GM12878 (cell line): ENCODE measurements around the gene MAST4. TPM values are rescaled to one million over a fixed set of nuclear protein-coding genes. Genes with fewer than 3 reads are reported as not detected.

ENCODE experiments used
- ATAC-seq: fragments of 200-7000 bp; cut with Tn5 transposase; 3 replicates; pipeline ENCODE4 v1.9.1; 2020; ENCODE audit warnings: mild to moderate bottlenecking, moderate library complexity
- BruUV-seq: library from RNA; stranded (reverse); fragments of 400-500 nt; replicated peaks from 2 replicates; lab custom pipeline; 2021; lab: Mats Ljungman, UMichigan
- CTCF ChIA-PET: fragments of 300-600 bp; sonication (Branson Sonifier 250); formaldehyde crosslinking; extraction: SDS; loops from one replicate; lab custom pipeline; 2021; ENCODE audit warnings: inconsistent platforms; lab: Yijun Ruan, JAX
- POLR2A ChIA-PET: fragments of 350-600 bp; formaldehyde crosslinking; extraction: SDS; loops from one replicate; lab custom pipeline; 2021; ENCODE audit warnings: inconsistent platforms; lab: Charles Lee
- RAD21 ChIA-PET: fragments of 300-600 bp; sonication (Branson Sonifier 250); formaldehyde crosslinking; loops from one replicate; lab custom pipeline; 2023; ENCODE audit warnings: antibody characterized with exemption; ENCODE audit not compliant: unreplicated experiment; lab: Charles Lee
- SMC1A ChIA-PET: fragments of 300-600 bp; sonication (Branson Sonifier 250); formaldehyde crosslinking; loops from one replicate; lab custom pipeline; 2023; ENCODE audit not compliant: unreplicated experiment, uncharacterized antibody; lab: Charles Lee
- DNase-seq: peaks from one replicate; pipeline ENCODE4 v3.0.0-alpha.2; 2011; ENCODE audit warnings: low read depth, low spot score
- FAIRE-seq: peaks from 3 replicates; lab custom pipeline; 2011; peaks lifted over from hg19 to GRCh38; lab: Jason Lieb, UNC
- H2AFZ ChIP-seq: 2 replicates; pipeline ENCODE4 v1.6.0; 2011; ENCODE audit warnings: low read depth, low read length, control low read depth; ENCODE audit not compliant: control insufficient read depth
- H3K27ac ChIP-seq: 2 replicates; pipeline ENCODE4 v1.5.1; 2011; ENCODE audit warnings: control low read depth; ENCODE audit not compliant: control insufficient read depth, insufficient read depth
- H3K27me3 ChIP-seq, 2 experiments: replicated peaks in 1 of 2; 2 replicates each; pipeline versions ENCODE4 v1.6.0 to v1.6.1; 2011; ENCODE audit warnings: low read length in 1 of 2; ENCODE audit not compliant: control insufficient read depth in 2 of 2, insufficient read depth in 2 of 2
- H3K36me3 ChIP-seq, 2 experiments: 2 replicates each; pipeline ENCODE4 v1.5.1; 2011; ENCODE audit warnings: low read length in 1 of 2; ENCODE audit not compliant: control insufficient read depth in 2 of 2, insufficient read depth in 2 of 2
- H3K4me1 ChIP-seq: 2 replicates; pipeline ENCODE4 v1.6.1; 2011; ENCODE audit warnings: mild to moderate bottlenecking, low read length, moderate library complexity, mixed read lengths; ENCODE audit not compliant: control insufficient read depth, insufficient read depth
- H3K4me2 ChIP-seq: 2 replicates; pipeline ENCODE4 v1.6.0; 2011; ENCODE audit warnings: control low read depth; ENCODE audit not compliant: control insufficient read depth, insufficient read depth
- H3K4me3 ChIP-seq: fragments of 200-600 bp; sonication (generic); 2 replicates; pipeline ENCODE4 v1.5.1; 2016
- H3K79me2 ChIP-seq: 2 replicates; pipeline ENCODE4 v1.6.0; 2011; ENCODE audit warnings: low read length; ENCODE audit not compliant: control insufficient read depth, insufficient read depth
- H3K9ac ChIP-seq: 2 replicates; pipeline ENCODE4 v1.8.0; 2011; ENCODE audit warnings: low read length, control low read depth, mixed read lengths; ENCODE audit not compliant: control insufficient read depth, insufficient read depth
- H3K9me3 ChIP-seq: replicated peaks from 3 replicates; pipeline ENCODE4 v1.5.1; 2011; ENCODE audit warnings: mild to moderate bottlenecking, low read length; ENCODE audit not compliant: control insufficient read depth, insufficient read depth
- H4K20me1 ChIP-seq: 2 replicates; pipeline ENCODE4 v1.6.0; 2011; ENCODE audit not compliant: control insufficient read depth, insufficient read depth
- CHD1 ChIP-seq: IDR thresholded peaks from 2 replicates; pipeline ENCODE4 v1.6.1; 2012; ENCODE audit warnings: low read depth, low read length, improper control_type of control experiment
- CREM ChIP-seq: IDR thresholded peaks from 2 replicates; pipeline ENCODE4 v1.6.1; 2014; ENCODE audit warnings: antibody characterized with exemption, low read depth
- DPF2 ChIP-seq: fragments of 450-650 bp; IDR thresholded peaks from 2 replicates; pipeline ENCODE4 v1.6.1; 2017; ENCODE audit warnings: mild to moderate bottlenecking
- HDGF ChIP-seq: fragments of 450-650 bp; IDR thresholded peaks from 2 replicates; pipeline ENCODE4 v1.6.1; 2016; ENCODE audit warnings: antibody characterized with exemption
- IKZF2 ChIP-seq, 2 experiments: fragments of 450-650 bp; IDR thresholded peaks; 2 replicates each; pipeline ENCODE4 v1.6.1; 2017; ENCODE audit warnings: mild to moderate bottlenecking in 2 of 2, moderate library complexity in 2 of 2
- MEF2B ChIP-seq: fragments of 450-650 bp; IDR thresholded peaks from 2 replicates; pipeline ENCODE4 v1.6.1; 2018; ENCODE audit warnings: mild to moderate bottlenecking, moderate library complexity; ENCODE audit not compliant: partially characterized antibody, poor library complexity, severe bottlenecking
- MTA3 ChIP-seq: IDR thresholded peaks from 2 replicates; pipeline ENCODE4 v1.6.1; 2012; ENCODE audit warnings: low read length, inconsistent platforms, borderline replicate concordance
- POLR2AphosphoS2 ChIP-seq: IDR thresholded peaks from 2 replicates; pipeline ENCODE4 v1.6.1; 2011; ENCODE audit warnings: low read depth, mild to moderate bottlenecking, low read length, improper control_type of control experiment, moderate library complexity
- POLR2AphosphoS5 ChIP-seq: IDR thresholded peaks from 2 replicates; pipeline ENCODE4 v1.6.1; 2011; ENCODE audit warnings: mild to moderate bottlenecking, low read length, inconsistent platforms
- POU2F2 ChIP-seq: IDR thresholded peaks from 3 replicates; pipeline ENCODE4 v1.6.1; 2011; ENCODE audit warnings: low read depth, mild to moderate bottlenecking, low read length, borderline replicate concordance
- SMAD1 ChIP-seq: fragments of 450-650 bp; IDR thresholded peaks from 2 replicates; pipeline ENCODE4 v1.6.1; 2018; ENCODE audit warnings: mild to moderate bottlenecking, low read depth; ENCODE audit not compliant: partially characterized antibody
- TBL1XR1 ChIP-seq: IDR thresholded peaks from 2 replicates; pipeline ENCODE4 v1.6.1; 2012; ENCODE audit warnings: low read depth, low read length, improper control_type of control experiment
- ZBED1 ChIP-seq: IDR thresholded peaks from 2 replicates; pipeline ENCODE4 v1.6.1; 2016; ENCODE audit warnings: borderline replicate concordance
- WGBS: methylation state at CpG from one replicate; pipeline ENCODE4 v1.1.6; 2016; ENCODE audit warnings: low lambda C conversion rate; ENCODE audit not compliant: insufficient replicate concordance, insufficient coverage; ENCODE audit errors: missing lambda C conversion rate; 5-methylcytosine and 5-hydroxymethylcytosine counted together
- in situ Hi-C: fragments of 300-500 bp; cut with MboI; formaldehyde crosslinking; loops from 9 replicates; pipeline ENCODE4 v1.14.3; 2018; ENCODE audit warnings: mixed read lengths
- intact Hi-C: fragments of 100-400 bp; cut with micrococcal nuclease; formaldehyde crosslinking; loops from one replicate; pipeline ENCODE4 v1.14.2; 2022; ENCODE audit not compliant: unreplicated experiment
- polyA plus RNA-seq, 11 experiments: library from polyadenylated mRNA; depleted of rRNA in 4 of 11; unstranded in 6 of 11; stranded (reverse) in 5 of 11; fragments of >200 nt; fragmentation: Nextera tagmentation in 4 of 11; fragmentation: Illumina TruSeq in 1 of 11; extraction: Ambion mirVana in 4 of 11; extraction: Trizol in 1 of 11; gene quantifications; 1 replicate in 1 of 11; 2 replicates in 10 of 11; pipeline versions ENCODE4 v1.2.1 to v1.2.3, GENCODE V29; 2011 to 2016; ENCODE audit warnings: inconsistent platforms in 2 of 11, missing spikeins in 2 of 11, low read depth in 1 of 11
- total RNA-seq, 4 experiments: library from RNA; depleted of rRNA in 3 of 4; stranded (reverse); fragments of >200 nt in 3 of 4; fragmentation: Illumina TruSeq in 1 of 4; extraction: Trizol in 1 of 4; gene quantifications; 2 replicates each; pipeline versions ENCODE4 v1.2.1 to v1.2.3, GENCODE V29; 2013 to 2021
- TF ChIP-seq, protein P1 (sequence below): IDR thresholded peaks from 2 replicates; pipeline ENCODE4 v1.6.1; 2012; ENCODE audit warnings: improper control_type of control experiment, low read depth, low read length; ENCODE audit not compliant: insufficient replicate concordance
- TF ChIP-seq, protein P2 (sequence below): fragments of 450-650 bp; IDR thresholded peaks from 2 replicates; pipeline ENCODE4 v1.6.1; 2018; ENCODE audit warnings: mild to moderate bottlenecking, low read depth, moderate library complexity; ENCODE audit not compliant: partially characterized antibody

The MAST4 gene
- total and polyA plus RNA-seq, 10 of the 15 experiments (the other 5 are each of a cell fraction or from before 2014, with no cell fraction given): 0.02 to 1.6 (median 0.29) TPM; not detected in 1

DNA sequence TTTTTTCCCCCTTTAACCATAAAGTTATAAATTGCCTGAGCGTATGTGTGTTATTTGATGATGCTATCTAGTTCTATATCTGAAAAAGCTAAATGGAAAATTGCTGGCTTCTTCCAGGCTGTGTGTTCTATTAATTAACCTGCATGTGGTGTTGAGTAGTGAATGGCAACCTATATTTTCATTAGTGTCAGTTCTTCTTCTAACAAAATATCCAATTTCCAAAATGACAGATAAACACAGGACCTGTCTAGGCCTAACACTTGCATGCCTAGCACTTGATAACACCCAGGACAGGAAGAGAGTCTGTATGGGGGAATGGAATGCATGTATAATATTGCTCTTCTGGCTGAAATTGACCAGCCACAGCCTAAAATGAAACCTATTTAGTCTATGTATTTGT lies 508.7 kb downstream of the MAST4 start (continued):
- TF ChIP-seq, protein P1, sequence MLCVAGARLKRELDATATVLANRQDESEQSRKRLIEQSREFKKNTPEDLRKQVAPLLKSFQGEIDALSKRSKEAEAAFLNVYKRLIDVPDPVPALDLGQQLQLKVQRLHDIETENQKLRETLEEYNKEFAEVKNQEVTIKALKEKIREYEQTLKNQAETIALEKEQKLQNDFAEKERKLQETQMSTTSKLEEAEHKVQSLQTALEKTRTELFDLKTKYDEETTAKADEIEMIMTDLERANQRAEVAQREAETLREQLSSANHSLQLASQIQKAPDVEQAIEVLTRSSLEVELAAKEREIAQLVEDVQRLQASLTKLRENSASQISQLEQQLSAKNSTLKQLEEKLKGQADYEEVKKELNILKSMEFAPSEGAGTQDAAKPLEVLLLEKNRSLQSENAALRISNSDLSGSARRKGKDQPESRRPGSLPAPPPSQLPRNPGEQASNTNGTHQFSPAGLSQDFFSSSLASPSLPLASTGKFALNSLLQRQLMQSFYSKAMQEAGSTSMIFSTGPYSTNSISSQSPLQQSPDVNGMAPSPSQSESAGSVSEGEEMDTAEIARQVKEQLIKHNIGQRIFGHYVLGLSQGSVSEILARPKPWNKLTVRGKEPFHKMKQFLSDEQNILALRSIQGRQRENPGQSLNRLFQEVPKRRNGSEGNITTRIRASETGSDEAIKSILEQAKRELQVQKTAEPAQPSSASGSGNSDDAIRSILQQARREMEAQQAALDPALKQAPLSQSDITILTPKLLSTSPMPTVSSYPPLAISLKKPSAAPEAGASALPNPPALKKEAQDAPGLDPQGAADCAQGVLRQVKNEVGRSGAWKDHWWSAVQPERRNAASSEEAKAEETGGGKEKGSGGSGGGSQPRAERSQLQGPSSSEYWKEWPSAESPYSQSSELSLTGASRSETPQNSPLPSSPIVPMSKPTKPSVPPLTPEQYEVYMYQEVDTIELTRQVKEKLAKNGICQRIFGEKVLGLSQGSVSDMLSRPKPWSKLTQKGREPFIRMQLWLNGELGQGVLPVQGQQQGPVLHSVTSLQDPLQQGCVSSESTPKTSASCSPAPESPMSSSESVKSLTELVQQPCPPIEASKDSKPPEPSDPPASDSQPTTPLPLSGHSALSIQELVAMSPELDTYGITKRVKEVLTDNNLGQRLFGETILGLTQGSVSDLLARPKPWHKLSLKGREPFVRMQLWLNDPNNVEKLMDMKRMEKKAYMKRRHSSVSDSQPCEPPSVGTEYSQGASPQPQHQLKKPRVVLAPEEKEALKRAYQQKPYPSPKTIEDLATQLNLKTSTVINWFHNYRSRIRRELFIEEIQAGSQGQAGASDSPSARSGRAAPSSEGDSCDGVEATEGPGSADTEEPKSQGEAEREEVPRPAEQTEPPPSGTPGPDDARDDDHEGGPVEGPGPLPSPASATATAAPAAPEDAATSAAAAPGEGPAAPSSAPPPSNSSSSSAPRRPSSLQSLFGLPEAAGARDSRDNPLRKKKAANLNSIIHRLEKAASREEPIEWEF: no peak
- no peak for TF ChIP-seq DPF2
- no peak for TF ChIP-seq ZBED1
- no peak for TF ChIP-seq MTA3
- TF ChIP-seq, all 136 proteins: peak for 0

DNA sequence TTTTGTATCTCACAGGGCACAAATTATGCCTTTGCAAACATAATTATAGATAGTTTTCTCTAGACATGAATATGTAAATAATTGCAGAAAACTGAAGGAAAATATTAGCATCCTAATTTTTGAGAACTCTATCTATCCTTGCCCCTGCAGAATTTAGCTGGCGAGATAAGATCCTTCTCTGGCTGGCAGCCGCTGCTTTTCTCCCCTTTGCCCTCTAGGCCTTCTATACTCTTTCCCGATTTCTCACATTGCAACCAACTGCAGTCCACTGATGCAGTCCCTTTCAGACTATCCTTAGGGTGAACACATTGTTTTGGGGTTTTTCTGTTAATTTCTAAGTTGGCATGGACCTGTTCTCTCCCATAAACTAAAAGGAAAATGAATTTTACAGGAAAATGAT lies 509.1 kb downstream of the MAST4 start:
- FAIRE-seq: no peak
- BruUV-seq: no TSS peak
- in situ Hi-C loops (no loop called here), intact Hi-C loops (no loop called here)
- no peak for DNase-seq
- Histone ChIP-seq H3K9ac (no peak overlapping the region), H3K36me3 (no peaks in the 10 kb centered on the region), H3K4me2 (no peak overlapping the region), H3K27ac (no peak overlapping the region), H3K79me2 (no peaks in the 10 kb centered on the region), H3K27me3 (peaks cover 0 to 2% of the 10 kb centered on the region in 2 experiments; a peak in 1 of 4 replicates), H3K9me3 (no peaks in the 10 kb centered on the region), H4K20me1 (no peaks in the 10 kb centered on the region), H2AFZ (no peak overlapping the region)
- SMC1A ChIA-PET: no interaction called here
- POLR2A ChIA-PET: no interaction called here
- RAD21 ChIA-PET: no interaction called here
- CTCF ChIA-PET: no interaction called here
- 26% methylated on average over 3 of the region's 3 CpGs for WGBS
- no peak for ATAC-seq
- no peak for TF ChIP-seq CREM
- TF ChIP-seq SMAD1: no peak
- TF ChIP-seq HDGF: no peak
- TF ChIP-seq POLR2AphosphoS5: no peak
- no peak for TF ChIP-seq POU2F2
- no peak for TF ChIP-seq POLR2AphosphoS2
- no peak for TF ChIP-seq TBL1XR1
- TF ChIP-seq, protein P2, sequence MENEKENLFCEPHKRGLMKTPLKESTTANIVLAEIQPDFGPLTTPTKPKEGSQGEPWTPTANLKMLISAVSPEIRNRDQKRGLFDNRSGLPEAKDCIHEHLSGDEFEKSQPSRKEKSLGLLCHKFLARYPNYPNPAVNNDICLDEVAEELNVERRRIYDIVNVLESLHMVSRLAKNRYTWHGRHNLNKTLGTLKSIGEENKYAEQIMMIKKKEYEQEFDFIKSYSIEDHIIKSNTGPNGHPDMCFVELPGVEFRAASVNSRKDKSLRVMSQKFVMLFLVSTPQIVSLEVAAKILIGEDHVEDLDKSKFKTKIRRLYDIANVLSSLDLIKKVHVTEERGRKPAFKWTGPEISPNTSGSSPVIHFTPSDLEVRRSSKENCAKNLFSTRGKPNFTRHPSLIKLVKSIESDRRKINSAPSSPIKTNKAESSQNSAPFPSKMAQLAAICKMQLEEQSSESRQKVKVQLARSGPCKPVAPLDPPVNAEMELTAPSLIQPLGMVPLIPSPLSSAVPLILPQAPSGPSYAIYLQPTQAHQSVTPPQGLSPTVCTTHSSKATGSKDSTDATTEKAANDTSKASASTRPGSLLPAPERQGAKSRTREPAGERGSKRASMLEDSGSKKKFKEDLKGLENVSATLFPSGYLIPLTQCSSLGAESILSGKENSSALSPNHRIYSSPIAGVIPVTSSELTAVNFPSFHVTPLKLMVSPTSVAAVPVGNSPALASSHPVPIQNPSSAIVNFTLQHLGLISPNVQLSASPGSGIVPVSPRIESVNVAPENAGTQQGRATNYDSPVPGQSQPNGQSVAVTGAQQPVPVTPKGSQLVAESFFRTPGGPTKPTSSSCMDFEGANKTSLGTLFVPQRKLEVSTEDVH: no peak
- TF ChIP-seq MEF2B: no peak
- TF ChIP-seq CHD1: no peak
- TF ChIP-seq IKZF2 (IDR thresholded peaks at IDR 0.05): no peak
- TF ChIP-seq, all 136 proteins: peak for 0
- Histone ChIP-seq H3K4me3 (no peak overlapping the region), H3K4me1 (no peaks in the 10 kb centered on the region)
